ENCODE results near the gene SHISA9.

Gene SHISA9

DNA sequence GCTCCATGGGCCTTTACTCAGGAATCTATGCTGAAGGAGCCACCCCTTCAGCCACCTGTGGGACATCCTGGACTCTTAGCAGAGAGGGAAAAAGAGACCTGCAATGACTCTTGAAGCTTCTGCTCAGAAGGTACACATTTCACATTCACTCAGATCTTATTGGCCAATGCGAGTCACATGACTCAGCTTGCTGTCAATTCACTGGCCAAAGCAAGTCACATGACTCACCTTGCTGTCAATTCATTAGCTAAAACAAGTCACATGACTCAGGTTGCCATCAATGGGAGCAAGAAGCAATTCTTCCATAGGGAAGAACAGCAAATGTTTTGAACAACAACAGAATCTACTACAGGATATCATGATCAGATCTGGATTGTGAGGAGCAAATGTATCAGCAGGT is 233.4 kb downstream of the SHISA9 start:
- DNase-seq, result no peak

DNA sequence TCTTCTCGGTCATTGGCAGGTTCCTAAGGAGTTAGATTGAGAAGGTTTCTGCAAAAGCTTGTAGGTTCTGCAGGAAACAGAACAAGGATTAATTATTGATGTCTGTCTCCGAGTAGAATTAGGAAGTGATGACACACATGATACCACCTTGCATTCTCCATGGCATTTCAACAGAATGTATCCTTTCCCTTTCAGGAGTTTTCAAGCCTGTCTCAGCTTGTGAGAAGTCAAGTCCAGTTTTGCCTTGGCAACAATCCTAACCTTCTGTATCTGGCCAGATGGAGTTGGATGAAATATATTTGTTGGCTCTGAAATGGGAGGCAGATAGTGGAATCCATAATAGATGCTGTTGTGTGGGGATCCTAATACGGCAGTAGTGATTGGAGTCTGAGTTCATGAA is 235.5 kb downstream of the SHISA9 start:
- no peak for DNase-seq

DNA sequence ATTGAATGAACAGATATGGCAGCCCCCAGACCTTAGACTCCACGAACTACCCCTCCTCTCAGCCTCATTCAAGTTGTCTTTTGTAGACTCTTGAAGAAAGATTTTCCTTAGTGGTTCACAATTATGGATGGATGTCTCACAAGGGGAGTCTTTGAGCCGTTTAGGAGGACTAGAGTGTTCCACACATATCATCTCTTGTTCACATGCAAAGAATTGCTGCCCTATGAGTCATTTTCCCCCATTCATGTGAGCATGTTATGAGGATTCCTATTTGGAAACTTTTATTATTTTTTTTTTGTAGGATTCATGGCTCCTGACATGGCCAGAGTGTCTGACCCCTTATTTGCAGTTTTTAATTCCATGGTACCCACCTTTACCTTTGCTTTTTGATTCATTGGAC is 237.1 kb downstream of the SHISA9 start:
- no peak for DNase-seq

DNA sequence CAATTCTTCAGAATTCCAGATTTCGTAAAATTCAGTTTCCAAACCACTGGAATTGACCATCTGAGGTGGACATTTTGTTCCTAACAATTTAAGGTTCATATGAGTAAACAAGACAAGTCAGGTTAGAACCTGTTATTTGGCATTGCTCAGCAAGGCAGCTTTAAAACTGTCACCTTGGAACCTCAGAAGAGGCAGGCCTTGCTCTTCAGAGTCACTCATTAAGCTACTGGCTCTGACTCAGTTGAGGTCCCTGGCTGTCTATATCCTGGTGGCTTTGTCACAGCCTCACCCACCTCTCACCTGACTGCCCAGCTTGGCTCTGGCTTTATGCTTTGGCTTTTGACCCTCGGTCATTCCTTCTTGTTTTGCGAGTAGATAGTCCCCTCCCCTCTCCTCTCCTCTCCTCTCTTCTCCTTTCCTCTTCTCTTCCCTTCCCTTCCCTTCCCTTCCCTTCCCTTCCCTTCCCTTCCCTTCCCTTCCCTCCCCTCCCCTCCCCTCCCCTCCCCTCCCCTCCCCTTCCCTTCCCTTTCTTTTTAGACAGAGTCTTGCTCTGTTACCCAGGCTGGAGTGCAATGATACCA is 238.4 kb downstream of the SHISA9 start:
- DNase-seq, result no peak

DNA sequence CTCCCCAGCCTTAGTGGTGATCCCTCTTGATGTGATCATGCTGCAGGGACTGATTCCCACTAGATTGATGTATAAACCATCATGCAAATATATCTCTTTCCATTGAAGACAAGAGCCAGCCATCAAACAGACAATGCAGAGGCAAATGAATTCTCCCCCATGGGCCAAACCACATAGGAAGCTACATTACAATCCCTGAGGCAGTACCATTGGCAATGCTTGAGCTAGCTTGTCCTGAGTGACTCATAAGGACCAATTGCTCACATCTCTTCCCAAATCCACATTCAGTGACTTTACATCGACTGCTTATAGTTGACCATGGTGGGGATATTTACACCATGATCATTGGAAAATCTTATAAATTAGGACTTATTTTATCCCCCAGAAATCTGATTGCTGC is 242.2 kb downstream of the SHISA9 start:
- DNase-seq, result no peak

DNA sequence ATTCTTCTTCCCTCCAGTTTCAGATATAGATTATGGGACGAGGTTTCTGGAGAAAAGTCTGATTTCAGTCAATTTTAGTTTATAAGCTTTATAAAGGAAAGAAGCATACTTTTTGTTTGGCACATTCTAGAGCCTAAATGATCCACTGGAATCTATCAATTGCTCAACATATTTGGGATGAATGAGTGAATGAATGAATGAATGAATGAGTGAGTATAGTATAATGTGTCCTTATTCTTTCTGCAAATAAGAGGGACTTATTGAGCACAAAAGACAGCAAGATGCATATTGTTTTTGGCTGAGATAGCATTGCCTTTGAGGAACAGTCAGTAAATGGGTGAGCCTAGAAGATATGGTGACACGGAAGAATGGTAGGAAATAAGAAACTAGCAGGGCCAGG is 245.4 kb downstream of the SHISA9 start:
- no peak for DNase-seq

DNA sequence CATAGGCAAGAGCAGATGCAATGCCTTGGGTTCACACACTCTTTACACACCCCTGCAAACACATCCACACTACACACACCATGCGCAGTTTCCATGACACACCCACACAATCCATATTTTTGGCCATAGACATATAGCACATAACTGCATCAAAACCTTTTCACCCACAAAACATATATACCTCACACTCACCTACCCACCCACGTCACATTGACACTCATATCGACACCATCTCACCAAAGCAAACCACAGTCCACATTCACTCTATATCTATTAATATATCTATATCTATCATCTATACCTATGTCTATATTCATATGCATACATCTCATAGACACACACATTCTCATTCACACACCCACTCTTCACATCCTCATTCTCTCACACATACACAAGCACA is 246.9 kb downstream of the SHISA9 start:
- no peak for DNase-seq

DNA sequence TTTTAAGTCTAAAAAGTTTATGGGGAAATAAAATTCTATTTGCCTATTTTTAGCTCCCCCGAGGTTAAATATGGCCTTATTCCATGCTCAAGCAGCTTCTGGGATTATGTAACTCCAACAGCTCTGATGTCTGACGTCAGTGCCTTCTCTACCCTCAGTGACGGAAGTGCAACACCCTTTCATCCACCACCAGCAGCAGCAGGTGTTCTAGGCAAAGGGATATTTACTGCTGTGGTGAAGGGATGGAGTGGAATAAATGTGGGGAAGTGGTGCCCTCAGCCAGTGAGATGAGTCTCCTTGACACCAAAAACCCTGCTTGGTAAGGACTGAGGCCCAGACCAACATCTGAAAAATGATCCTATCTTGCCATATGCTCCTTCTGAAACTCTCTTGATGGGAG is 247.4 kb downstream of the SHISA9 start:
- no peak for DNase-seq

DNA sequence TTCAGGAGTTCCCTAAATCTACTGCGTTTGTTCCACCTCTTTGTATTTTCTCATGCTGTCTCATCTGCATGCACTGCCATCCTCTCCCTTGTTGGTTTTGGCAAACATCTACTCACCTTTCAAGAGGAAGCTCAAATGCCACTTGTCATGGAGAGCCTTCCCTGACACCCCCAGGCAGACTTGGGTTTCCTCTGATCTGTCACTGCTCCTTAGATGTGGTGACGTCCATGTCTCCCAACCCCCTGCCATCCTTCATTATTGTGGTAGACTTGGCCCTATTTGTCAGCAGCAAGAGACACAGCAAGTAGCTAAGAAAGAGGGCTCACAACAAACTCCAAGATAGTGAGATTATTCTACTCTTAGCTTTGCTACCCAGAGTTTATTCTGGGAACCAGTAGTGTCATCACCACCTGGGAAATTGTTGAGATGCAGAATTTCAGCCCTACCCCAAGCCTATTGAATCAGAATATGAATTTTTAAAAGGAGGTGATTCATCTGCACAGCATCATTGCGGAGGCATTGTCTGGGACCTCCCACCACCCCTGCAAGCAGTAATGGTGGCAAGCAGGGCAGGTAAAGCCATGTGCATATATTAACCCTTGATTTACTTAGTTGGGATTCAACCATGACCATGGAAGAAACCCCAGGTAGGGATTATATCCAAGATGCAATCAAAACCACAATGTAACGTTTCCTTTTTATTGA is 248.9 kb downstream of the SHISA9 start:
- DNase-seq, result no peak

DNA sequence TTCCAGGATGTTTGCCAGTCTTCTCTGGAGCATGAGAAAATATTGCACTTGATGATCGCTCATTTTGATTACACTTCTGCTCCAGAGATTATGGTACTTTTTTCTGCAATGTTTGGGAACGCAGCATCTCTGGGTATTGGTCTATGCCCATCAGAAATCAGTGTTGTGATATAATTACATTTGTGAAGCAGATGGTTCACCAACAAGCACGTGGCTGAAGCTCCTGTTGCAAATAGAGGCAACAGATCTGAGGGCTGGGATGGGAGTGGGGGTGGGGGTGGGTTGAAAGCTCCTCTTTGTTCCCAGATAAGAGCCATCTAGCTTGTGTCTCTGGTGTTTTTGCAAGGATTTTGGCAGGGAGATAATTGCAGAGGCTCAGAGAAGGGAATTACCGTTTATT is 252.3 kb downstream of the SHISA9 start:
- DNase-seq, result no peak

DNA sequence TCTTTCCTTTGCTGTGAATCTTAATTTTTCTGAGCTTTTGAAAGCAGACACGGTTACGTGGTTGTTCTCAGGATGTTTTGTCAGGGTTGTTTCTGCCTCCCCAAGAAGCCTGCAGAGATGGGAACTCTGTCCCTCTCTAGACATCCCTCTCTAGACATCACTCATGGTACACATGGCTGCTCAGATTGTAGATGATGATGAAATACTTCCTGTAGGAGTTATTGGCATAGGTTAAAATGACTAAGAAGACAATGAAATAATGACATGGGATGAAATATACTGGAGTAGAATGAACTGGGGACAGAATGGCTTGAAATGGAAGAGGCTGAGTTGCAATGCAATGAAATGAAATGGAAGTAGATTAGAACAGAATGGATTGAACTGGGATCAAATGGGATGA is 253.4 kb downstream of the SHISA9 start:
- DNase-seq, result no peak

DNA sequence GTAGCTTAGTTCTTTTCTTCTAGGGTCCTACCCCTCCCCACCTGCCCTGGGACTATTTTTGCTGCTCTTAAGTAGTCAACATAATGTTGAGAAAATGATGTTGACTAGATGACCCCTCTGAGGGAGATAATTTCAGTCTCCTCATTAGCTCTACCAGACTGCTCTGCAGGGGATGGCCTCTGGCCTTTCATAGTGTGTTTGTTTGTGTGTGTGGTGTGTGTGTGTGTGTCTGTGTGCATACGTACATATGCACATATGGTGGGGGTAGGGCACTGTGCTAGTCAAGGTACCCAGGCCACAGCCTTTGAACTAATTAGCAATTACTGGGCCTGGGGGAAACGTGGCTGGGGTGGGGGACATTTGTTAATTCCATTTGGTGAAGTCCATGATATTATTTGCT is 254.0 kb downstream of the SHISA9 start:
- DNase-seq, result no peak

DNA sequence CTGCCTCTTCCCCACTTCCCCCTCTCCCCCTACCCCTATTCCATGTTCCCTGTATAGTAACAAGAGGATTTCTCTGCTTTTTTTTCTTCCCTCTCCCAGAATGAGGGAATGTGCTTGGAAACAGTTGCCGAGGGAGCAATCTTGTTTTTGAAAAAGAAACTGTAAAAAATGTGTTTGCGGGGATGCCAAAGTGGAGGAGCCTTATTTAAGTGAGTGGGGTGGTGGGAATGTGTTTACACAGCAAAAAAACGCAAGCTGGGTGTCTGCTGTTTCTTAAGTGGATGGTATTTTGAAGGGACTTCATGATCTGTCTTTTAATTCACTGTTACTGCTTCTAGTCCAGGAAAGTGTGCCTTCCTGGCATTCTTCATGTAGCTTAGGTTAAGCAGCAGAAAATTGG is 254.4 kb downstream of the SHISA9 start:
- DNase-seq, result no peak

DNA sequence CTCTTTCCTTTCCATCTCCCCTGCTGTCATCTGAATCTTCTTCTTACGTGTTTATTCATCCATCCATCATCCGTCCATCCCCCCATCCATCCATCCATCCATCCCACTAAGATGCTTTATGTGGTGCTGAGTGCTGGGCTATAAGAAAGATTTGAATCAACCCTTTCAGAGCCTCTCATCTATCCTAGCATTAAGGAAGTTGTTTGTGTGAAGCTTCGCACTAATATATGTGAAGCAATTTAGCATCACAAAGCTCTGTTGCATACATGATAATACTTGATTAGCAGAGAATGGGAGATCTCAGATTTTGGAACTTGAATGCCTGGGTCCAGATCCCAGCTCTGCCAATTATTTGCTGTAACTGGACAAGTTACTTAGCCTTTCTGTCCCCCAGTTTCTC is 255.7 kb downstream of the SHISA9 start:
- DNase-seq, result no peak

DNA sequence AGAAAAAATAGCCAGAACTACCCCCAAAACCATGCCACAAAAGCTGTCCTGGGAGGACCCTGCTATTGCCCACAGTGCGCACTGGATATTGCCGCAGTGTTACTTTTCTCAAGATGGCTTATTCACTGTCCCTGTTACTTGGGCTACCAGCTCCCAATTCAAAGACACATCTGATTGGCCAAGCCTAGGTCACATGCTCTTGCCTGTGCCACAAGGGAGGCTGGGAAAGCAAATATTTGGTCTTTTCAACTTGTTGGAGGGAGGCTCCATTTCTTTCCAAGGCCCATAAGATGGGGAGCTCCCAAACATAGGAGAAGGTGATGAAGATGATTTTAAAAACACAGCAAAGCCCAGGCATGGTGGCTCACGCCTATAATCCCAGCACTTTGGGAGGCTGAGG is 257.0 kb downstream of the SHISA9 start:
- no peak for DNase-seq

DNA sequence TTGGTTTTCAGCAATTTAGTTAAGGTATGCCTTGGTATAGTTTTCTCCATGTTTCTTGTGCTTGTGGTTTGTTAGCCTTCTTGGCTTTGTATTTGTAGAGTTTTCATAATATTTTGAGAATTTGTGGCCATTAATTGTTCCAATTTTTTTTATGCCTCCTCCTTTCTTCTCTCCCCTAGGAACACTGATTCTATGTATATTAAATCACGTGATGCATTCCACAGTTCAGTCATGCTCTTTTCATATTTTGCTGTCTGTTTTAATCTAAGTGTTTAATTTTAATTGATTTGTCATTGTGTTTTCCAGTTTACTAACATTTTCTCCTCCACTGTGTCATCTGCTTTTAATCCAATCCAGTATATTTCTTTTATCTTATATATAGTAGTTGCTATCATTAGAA is 263.6 kb downstream of the SHISA9 start:
- no peak for DNase-seq

DNA sequence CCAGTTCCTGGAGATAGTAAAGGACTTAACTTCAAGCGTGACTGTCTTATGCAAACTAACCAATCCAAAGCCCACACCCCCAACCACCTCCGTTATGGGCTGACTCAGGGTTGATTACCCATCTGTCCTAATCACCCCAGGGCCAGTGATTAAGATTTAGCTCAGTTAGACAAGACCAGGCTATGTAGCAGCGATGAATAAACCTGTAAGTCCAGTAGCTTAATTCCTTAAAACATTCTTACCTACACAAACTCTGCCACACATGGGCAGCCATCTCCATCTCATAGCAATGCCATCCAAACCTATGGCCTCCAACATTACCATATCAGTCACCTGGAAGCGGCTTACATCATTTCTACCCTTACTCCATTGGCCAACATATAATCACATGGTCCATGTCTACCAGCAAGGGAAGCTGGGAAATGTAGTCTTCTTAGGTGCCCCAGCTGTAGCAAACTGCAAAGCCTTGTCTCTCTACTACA is 266.7 kb downstream of the SHISA9 start:
- no peak for DNase-seq

DNA sequence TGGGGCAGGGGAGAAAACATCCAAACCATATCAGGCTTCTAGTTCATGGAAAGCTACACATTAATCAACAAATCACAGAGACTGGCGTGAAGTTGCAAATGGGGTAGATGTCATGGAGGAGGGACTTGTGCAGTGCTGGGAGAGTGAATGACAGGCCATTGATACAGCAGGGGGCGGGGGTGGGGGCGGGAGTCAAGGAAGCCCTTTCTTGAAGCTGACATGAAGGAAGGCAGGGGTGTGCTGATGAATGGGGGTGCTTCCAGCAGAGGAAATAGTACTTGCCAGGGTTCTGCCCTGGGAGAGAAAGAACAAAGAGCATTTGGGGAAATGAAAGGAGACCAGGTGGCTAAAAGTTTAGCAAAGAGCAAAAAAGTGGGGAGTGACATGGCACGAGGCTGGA is 269.9 kb downstream of the SHISA9 start:
- no peak for DNase-seq

DNA sequence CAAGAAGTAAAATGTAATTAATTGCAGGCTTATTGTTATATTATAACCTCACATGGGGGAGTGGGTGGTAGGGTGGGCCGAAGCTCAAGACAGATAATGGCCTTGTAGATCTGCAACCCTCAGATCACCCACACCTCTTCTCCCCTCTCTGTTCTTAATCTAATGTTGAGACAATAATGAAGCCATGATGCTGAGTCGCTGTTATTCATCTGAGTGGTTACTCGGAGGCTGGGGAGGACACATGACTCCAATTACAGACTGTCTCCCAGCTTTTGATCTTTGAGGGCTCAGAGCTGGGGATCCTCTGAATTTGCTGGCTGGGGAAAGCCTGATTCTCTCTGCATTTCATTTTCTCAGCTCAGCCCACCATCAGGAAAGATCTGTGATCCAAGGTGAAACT is 275.3 kb downstream of the SHISA9 start:
- DNase-seq, result no peak

DNA sequence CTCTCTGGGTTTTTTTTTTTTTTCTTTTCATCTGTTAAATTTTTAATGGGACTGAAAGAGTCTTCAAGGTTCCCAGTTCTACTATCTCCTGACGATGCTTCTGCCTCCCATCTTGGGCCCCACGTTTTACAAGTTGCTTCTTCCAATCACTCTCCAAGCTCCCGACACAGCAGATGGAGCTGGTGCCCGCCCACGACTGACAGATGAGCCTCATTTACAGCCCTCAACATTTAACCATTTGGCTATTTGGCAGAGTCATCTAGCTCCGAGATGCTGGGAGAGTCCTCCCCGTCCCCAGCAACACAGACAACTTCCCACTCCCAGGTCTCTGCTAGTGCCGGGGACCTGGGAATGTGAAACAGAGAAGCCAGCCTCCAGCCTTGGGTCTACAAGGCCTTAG is 276.9 kb downstream of the SHISA9 start:
- no peak for DNase-seq

DNA sequence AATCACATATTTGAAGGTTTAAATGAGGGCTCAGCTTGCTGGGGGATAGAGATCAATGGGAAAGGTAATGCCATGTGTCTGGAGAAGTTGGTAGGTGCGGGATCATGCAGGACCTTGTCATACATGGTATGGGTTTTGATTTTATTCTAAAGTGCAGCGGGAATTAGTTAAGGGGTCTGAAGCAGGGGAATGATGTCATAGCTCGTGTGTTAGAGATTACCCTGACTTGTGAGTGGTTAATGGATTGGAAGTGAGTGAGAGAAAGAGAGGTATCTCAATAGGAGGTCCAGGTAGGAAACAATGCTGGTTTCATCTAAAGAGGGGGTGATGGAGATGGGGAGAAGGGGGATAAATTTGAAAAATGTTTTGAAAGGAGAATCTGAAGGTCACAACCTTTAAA is 280.0 kb downstream of the SHISA9 start:
- no peak for DNase-seq

DNA sequence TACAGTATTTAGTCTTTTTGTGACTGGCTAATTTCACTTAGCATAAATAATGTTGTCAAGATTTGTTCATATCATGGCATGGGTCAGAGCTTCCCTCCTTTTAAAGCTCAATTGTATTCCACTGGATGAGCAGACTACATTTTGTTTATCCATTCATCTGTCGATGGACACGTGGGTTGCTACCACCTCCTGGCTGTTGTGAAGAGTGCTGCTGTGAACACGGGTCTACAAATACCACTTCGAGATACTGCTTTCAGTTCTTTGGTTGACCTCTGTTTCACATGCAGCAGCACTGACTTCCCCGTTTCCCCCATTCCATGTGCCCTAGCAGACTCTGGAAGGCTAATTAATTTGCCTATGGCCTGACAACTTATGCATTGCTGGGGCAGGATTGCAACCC is 285.4 kb downstream of the SHISA9 start:
- DNase-seq, result no peak

DNA sequence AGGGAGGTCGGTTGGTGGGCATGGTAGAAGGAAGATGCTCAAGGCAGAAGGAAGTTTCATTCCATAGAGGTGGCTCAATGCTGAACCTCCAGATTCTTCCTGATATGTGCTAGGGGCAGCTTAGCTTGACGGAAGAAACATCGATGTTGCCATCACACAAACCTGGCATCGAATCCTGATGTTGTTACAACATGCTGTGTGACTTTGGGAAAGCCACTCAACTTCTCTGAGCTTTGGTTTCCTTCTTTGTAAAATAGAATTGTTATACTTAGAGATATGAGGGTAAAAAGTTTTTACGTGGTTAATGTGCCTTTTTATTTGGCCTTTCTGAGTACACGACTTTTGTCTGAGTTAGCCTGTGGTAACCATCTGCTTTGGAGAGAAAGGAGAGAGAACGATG is 287.9 kb downstream of the SHISA9 start:
- DNase-seq, result no peak

DNA sequence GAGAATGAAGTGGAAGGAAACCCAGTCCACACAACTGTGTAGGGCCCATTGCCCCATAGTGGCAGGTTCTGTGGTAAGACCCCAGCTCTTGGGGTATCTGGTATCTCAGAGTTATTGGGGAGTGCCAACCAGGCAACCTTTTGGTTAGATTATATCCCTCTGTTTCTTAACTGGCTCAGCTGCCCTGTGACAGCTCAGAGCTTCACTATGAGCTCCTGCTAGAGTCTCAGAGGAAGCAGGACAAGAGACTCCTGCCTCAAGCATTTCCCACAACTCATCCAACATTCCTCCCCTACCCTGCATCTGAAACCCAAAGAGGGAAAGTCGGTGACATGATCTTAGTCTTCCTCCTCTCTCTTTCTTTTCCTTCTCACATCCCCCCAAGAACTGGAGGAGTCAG is 292.3 kb downstream of the SHISA9 start:
- no peak for DNase-seq

DNA sequence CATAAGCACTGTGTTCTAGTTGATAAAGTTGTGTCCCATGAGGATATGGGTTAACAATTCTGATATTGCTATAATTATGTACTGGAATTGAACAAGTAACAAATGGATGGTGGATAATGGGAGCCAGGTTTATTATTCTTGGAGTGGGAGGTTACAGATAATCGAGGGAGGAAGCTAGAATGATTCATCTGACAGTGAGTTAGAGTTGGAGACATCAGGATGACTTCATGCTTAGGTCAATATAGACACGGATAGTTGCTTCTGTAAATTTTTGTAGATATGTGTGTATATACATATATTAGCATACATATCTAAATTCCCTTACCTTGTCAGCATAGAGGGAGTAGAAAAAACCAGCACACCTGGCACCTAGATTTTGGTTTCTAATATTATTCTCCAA is 293.4 kb downstream of the SHISA9 start:
- no peak for DNase-seq

All from T-helper 9 cell (primary cell).